Bronchial epithelial cell (primary cell): ENCODE results near the gene SLC32A1. TPM values are rescaled to one million over a fixed set of nuclear protein-coding genes. Genes with fewer than 3 reads are reported as not detected.

Experiments
- DNase-seq: peaks from one replicate; pipeline ENCODE4 v3.0.0-alpha.2; 2010; ENCODE audit warnings: low read depth
- FAIRE-seq: peaks from 2 replicates; lab custom pipeline; 2011; peaks lifted over from hg19 to GRCh38; lab: Jason Lieb, UNC
- H3K27me3 ChIP-seq: 2 replicates; pipeline ENCODE4 v1.5.1; 2011; ENCODE audit warnings: low read length; ENCODE audit not compliant: control insufficient read depth, insufficient read depth
- H3K36me3 ChIP-seq: 2 replicates; pipeline ENCODE4 v1.5.1; 2011; ENCODE audit warnings: low read length; ENCODE audit not compliant: control insufficient read depth, insufficient read depth
- H3K4me3 ChIP-seq: 2 replicates; pipeline ENCODE4 v1.5.1; 2011; ENCODE audit warnings: mild to moderate bottlenecking, low read depth, low read length, control low read depth
- total RNA-seq: library from RNA; depleted of rRNA; stranded (reverse); fragments of >200 nt; gene quantifications from 2 replicates; pipeline ENCODE4 v1.2.1, GENCODE V29; 2014
- TF ChIP-seq, protein P1 (sequence below): IDR thresholded peaks from 2 replicates; pipeline ENCODE4 v1.5.1; 2011; ENCODE audit warnings: mild to moderate bottlenecking, moderate library complexity, low read length, control low read depth, inconsistent platforms; ENCODE audit not compliant: insufficient read depth, severe bottlenecking

The SLC32A1 gene
- total RNA-seq, 1 donor from 2014 or later: under 0.01 TPM

DNA sequence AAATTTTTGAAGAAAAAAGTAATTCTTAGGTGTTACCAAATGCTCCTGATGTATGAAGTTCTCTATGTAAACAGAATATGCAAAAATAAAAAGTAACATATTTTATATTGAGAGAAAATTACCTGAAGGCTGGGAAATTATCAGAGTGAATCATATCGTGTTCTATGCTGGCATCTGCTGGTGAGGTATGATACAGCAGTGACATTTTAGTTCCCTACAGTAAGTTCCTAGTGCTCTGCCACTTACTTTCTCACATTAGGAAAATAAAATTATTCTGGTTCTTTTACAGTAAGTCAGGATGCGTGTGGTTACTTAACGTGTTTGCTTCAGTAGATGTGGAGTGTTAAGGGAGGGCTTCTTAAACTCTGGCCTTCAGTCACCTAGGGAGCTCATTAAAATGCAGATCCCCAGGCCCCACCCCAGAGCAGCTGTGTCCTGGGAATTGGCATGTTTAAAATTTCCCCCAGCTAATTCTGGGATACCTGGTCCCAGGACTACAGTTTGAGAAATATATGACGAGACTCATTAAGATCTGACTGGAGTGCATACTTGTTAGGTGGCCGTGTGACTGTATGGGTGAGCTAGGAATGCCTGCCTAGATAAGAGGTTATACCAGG is 27.2 kb downstream of the SLC32A1 start:
- Histone ChIP-seq H3K27me3 (no peaks in the 10 kb centered on the region), H3K4me3 (no peak overlapping the region), H3K36me3 (peaks cover 14% of the 10 kb centered on the region)
- DNase-seq (peak; percentile 50), FAIRE-seq (no peak)
- TF ChIP-seq, protein P1, sequence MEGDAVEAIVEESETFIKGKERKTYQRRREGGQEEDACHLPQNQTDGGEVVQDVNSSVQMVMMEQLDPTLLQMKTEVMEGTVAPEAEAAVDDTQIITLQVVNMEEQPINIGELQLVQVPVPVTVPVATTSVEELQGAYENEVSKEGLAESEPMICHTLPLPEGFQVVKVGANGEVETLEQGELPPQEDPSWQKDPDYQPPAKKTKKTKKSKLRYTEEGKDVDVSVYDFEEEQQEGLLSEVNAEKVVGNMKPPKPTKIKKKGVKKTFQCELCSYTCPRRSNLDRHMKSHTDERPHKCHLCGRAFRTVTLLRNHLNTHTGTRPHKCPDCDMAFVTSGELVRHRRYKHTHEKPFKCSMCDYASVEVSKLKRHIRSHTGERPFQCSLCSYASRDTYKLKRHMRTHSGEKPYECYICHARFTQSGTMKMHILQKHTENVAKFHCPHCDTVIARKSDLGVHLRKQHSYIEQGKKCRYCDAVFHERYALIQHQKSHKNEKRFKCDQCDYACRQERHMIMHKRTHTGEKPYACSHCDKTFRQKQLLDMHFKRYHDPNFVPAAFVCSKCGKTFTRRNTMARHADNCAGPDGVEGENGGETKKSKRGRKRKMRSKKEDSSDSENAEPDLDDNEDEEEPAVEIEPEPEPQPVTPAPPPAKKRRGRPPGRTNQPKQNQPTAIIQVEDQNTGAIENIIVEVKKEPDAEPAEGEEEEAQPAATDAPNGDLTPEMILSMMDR: peak; percentile 53

DNA sequence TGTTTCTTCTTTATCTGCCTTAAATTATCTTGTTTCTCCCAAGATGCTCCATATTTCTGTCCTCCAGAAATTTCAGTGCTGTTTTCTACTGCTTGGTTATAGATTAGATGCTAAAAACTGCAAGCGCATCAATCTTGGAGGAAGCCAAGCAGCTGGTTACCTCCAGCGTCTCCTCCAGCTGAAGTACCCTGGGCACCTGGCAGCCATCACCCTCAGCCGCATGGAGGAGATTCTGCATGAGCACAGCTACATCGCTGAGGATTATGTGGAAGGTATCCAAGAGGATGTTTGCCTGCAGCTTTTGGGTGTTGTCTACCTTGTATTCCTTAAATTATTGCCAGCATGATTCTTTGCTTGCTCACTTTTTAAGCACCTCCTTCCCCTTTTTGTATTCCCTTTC is 27.7 kb downstream of the SLC32A1 start:
- Histone ChIP-seq H3K36me3 (peaks cover 14% of the 10 kb centered on the region), H3K4me3 (no peak overlapping the region), H3K27me3 (no peaks in the 10 kb centered on the region)
- TF ChIP-seq, protein P1: no peak
- no peak for FAIRE-seq
- no peak for DNase-seq

DNA sequence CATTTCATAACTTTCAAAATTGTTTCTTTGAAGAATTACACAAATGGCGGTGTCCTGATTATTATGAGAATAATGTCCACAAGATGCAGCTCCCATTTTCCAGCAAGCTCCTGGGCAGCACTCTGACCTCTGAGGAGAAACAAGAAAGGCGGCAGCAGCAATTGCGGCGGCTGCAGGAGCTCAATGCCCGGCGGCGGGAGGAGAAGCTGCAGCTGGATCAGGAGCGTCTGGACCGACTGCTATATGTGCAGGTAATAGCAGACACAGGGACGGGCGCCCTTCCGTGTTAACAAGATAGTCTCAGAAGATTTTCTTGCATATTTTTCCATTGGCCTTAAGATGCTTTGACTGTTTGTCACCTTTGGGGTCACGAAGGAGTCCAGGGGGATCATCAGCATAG is 30.6 kb downstream of the SLC32A1 start:
- DNase-seq: no peak
- peaks cover 18% of the 10 kb centered on the region for H3K36me3 ChIP-seq
- TF ChIP-seq, protein P1: no peak
- FAIRE-seq: no peak
- no peaks in the 10 kb centered on the region for H3K27me3 ChIP-seq
- no peak overlapping the region for H3K4me3 ChIP-seq

DNA sequence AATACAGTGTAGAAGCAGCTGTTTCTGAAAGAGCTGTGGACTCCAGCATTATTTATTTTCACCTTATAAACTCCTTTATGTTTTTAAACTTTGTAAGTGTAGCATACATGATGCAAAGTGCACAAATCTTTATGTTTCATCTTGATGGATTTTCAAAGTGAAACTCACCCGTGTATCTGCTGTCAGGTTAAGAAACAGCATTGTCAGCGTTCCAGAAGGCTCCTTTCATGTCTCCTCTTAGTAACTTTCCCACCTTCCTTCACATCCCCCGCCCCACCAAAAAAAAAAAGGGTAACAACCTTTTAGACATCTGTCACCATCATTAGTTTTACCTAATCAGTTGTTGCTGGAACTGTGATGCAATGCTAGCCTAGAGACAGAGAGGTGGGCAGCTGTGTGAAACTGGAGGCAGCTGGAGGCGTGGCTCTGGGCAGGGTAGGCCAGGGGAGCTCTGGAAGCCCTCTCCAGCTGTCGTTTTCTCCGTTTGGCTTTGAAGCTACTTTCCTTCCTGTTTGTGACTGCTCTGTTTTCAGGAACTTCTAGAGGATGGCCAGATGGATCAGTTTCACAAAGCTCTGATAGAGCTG is 31.1 kb downstream of the SLC32A1 start:
- no peak overlapping the region for H3K4me3 ChIP-seq
- FAIRE-seq (no peak), DNase-seq (no peak)
- TF ChIP-seq, protein P1: no peak
- no peaks in the 10 kb centered on the region for H3K27me3 ChIP-seq
- H3K36me3 ChIP-seq: peaks cover 19% of the 10 kb centered on the region

DNA sequence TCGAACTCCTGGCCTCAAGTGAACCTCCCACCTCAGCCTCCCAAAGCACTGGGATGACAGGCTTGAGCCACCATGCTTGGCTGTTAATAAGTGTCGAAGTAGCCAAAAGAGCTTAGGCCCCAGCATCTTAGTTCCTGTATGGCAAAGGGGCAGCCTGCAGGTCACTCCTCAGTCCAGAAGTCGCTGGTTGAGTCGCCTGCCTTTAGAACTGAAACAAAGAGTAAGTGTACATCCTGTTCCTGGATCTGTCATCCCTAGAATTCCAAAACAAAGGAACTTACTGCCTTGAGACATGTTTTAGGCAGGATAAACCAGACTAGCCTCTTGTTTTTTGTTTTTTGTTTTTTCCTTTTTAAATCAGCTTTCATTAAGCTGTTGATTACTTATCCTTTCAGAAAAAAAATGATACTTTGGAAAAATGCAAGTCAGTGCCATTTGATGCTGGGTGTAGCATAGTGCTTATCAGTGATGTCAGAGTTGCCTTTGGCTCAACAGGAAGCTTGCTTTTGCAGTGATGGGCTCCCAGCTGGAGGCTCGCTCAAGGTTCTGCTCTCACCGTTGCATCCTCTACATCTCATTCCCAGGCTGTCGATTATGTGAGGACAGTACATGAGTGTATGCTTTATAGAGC is 33.0 kb downstream of the SLC32A1 start:
- H3K36me3 ChIP-seq: peaks cover 16% of the 10 kb centered on the region
- no peak for FAIRE-seq

More for the DNA sequence above, 33.0 kb downstream of the SLC32A1 start:
- TF ChIP-seq, protein P1: no peak
- Histone ChIP-seq H3K4me3 (no peak overlapping the region), H3K27me3 (no peaks in the 10 kb centered on the region)
- no peak for DNase-seq
